GM21423 (cell line): ENCODE results near the gene SLC22A13.
"Not testable (repeated sequence)": the region's sequence is repeated elsewhere in the genome, so short reads cannot be mapped to it uniquely, and the experiment has no call there.

Source experiments
- ATAC-seq: cut with Tn5 transposase; IDR thresholded peaks from one replicate; pipeline ENCODE4 v1.9.1; 2021; ENCODE audit warnings: mild to moderate bottlenecking, moderate library complexity; ENCODE audit not compliant: unreplicated experiment

Gene SLC22A13, protein sequence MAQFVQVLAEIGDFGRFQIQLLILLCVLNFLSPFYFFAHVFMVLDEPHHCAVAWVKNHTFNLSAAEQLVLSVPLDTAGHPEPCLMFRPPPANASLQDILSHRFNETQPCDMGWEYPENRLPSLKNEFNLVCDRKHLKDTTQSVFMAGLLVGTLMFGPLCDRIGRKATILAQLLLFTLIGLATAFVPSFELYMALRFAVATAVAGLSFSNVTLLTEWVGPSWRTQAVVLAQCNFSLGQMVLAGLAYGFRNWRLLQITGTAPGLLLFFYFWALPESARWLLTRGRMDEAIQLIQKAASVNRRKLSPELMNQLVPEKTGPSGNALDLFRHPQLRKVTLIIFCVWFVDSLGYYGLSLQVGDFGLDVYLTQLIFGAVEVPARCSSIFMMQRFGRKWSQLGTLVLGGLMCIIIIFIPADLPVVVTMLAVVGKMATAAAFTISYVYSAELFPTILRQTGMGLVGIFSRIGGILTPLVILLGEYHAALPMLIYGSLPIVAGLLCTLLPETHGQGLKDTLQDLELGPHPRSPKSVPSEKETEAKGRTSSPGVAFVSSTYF

DNA sequence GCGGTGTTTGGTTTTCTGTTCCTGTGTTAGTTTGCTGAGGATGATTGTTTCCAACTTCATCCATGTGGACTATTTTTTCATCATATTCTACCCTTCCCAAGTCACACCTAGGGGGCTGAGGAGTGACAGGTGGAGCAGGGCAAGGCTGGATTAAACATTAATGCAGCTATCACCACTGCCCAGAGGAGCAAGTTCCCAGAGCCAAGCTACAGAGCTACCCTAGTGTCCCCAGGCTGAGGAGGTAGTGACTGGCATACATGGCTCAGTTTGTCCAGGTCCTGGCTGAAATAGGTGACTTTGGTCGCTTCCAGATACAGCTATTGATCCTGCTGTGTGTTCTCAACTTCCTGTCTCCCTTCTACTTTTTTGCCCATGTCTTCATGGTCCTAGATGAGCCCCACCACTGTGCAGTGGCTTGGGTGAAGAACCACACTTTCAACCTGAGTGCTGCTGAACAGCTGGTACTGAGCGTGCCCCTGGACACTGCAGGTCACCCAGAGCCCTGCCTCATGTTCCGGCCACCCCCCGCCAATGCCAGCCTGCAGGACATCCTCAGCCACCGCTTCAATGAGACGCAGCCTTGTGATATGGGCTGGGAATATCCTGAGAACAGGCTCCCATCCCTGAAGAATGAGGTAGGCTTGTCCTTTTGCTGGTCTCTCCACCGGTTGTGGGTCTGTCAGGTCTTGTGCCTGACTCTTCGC, at the start of gene SLC22A13:
Gene SLC22A13, plus strand, starts transcription at position 209 of the 704 bp plus-strand sequence. Its CDS starts 49 bp downstream, at position 258.
- no peak for ATAC-seq

DNA sequence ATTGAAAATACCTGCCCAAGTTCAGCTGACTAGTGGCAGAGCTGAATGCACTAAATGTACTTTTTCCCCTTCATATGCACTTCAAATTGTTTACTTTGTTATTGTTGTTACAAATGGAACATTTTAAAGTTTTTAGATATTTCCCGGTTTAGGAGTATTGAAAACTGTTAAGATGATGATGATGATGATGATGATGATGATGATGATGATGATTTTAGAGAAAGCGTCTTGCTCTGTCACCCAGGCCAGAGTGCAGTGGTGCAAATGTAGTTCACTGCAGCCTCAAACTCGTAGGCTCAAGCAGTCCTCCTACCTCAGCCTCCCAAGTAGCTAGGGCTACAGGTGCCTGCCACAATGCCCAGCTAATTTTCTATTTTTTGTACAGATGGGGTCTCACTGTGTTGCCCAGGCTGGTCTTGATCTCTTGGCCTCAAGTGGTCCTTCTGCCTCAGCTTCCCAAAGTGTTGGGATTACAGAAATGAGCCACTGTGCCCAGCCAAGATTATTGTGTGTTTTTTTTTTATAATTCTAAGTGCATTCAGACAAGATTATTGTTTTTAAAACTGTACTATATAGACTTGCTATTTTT, 45.9 kb upstream of the SLC22A13 start:
- ATAC-seq = no peak

DNA sequence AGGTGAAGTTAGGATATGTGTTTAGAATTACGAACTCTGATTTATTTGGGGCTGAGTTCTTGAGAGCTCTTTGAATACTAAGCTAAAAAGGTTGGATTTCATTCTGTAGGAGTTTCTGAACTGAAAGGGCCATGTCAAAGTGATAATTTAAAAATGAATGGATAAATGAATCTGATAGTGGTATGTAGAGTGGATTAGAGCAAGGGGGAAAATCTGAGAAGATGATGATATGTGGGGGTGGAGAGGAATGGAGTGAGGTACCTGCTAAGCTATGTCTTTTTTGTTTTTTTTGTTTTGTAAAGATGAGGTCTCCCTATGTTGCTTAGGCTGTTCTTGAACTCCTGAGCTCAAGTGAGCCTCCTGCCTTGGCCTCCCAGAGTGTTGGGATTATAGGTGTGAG, 44.6 kb upstream of the SLC22A13 start:
- no peak for ATAC-seq

DNA sequence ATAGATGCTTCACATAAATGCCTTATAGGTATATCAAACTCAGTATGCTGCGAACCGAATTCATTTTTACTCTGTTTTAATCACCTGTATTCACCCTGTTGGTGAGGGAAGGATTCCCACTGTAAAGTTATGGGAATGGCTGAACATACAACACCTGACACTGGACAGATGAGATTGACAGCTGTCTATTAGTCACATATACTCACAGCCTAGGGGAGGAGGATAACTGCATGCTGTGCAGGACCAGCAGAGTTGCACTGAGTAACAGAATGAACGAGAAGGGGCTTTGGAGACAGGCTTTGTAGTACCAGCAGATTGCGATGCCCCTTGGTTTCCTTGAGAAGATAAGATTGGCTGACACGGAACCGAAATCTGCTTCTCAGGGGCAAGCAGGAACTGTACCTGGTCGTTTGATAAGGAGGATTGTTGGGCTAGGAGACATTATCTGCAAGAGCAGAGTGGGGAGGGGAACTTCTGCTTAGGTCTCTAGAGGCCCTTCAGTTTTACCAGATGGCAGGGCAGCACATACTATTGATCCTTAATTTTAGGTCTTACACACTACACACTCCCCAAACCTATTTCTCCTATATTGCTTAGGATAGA, 43.5 kb upstream of the SLC22A13 start:
- ATAC-seq = no peak

DNA sequence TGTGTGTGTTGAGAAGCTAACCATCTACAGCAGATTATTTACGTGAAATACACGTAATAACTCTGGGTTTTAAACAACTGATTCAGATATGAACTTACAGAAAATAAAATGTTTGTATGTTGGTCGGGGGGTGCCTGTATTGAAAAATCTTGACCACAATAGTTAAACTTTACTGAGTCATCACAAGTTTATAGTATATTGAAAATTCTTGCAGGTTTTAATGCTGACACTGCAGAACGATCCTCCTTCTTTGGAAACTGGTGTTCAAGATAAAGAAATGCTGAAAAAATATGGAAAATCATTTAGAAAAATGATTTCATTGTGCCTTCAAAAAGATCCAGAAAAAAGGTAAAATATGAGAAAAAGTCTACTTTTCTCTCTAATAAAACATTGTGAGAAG, 41.3 kb upstream of the SLC22A13 start:
- no peak for ATAC-seq

DNA sequence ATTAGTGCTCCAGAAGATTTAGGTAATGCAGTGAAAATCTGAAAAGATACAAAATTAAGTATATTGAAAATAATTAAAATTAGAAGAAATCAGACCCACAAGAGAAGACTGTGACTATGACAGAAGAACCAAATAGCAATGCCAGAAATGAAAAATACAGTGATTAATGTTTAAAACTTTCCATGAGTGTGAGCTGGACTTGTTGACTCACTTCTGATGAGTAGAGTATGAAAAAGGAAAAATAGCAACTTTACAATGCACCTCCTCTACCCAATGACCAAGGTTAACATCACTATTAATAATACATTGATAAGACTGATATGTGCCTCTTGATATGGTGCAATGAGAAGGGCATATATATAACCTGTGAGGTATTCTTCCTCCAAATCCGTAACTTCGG, 39.3 kb upstream of the SLC22A13 start:
- ATAC-seq = no peak

DNA sequence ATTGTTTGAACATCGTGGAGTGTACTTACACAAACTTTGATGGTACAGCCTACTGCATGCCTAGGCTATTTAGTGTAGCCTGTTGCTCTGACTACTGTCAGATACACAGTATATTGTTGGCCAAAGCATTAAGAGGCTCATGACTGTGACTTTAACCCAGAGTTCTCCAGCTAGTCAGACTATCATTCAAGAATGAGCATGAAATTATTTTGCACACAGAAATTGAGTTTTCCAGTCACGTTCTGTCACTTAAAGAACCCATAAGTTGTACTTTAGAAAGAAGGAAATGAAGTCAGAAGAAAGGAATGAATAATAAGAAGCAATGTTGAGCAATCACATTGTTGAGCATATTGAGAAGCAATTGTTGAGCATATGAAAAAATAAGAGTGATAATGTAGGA, 37.6 kb upstream of the SLC22A13 start:
- ATAC-seq = no peak

DNA sequence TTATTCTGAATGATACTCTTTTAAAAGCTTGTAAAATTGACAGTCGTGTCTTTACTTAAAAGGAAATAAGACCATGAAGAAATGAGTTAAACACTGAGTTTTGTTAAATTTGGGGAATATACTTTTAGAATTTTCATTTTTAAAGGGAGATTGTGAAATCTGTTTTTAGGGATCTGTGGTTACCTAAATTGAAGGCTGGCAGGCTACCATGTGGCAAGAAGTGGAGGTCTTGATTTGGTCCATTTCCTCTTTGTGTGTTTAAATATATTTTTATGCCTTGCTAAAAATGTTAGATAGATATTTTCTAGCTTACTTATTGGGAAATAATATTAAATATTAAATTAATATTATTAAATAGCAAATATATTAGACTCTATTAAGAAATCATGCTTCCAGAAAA, 36.6 kb upstream of the SLC22A13 start:
- ATAC-seq = no peak

DNA sequence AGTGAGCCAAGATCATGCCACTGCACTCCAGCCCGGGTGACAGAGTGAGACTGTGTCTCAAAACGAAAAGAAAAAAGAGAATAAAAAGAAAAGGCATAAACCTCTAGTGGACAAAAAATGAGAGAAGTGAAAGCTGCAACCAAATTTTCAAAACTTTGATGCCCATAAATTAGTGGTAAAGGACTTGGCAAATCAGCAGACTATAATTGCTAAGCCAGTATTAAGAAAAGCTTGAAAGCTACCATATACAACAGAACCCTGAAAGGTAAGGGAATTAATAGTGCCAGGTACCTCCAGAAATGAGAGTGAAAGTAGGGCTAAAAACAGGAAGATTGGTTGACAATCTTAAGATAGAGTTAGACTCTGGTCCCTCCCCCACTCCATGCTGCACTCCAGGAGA, 32.9 kb upstream of the SLC22A13 start:
- ATAC-seq = no peak

DNA sequence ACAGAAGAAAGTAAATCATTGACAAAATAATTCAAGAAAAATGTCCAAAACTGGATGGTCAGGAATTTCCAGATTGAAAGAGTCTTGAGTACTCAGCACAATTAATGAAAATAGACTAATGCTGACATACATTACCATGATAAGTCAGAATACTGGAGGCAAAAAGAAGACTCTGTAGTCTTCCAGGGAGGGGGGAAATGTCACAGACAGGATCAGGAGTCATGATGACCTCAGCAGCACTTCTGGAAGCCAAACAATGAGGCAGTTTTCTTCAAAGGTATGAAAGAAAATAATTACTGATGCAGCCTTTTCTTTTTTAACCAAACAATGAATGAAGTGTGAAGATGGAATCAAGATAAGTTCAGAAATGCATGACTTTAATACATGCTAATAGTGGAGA, 30.1 kb upstream of the SLC22A13 start:
- ATAC-seq = no peak

DNA sequence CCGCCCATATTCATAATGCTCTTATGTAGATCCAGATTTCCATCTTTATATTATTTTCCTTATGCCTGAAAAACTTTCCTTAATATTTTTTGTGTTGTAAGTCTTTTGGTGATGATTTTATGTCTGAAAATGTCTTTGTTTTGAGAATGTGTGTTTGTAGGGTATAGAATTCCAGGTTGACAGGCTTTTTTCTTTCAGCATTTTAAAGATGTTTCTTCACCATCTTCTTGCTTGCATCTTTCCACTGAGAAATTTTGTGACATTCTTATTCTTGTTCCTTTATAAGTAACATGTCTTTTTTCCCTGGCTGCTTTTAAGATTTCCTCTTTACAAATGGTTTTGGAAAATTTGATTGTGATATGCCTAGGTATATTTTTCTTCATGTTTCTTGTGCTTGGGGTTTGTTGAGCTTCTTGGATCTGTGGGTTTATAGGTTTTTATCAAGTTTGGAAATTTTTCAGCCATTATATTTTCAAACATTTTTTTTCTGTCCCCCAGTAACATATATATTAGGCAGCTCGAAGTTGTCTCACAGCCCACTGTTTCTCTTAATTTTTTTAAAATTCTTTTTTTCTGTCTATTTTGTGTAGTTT, 27.1 kb upstream of the SLC22A13 start:
- no peak for ATAC-seq

DNA sequence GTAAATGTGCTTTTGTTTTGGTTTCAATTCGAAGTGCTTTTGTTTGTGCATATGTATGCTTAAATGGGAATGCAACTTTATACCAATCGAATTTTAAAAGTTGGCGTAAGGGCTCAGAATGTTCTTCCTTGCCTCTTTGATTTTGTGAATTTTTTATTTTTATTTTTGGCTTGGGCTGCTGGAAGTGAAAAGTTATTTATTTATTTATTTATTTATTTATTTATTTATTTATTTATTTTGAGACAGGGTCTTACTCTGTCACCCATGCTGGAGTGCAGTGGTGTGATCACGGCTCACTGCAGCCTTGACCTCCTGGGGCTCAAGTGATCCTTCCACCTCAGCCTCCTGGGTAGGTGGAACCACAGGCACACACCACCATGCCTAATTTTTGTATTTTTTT, 22.8 kb upstream of the SLC22A13 start:
- ATAC-seq = not testable (repeated sequence)

DNA sequence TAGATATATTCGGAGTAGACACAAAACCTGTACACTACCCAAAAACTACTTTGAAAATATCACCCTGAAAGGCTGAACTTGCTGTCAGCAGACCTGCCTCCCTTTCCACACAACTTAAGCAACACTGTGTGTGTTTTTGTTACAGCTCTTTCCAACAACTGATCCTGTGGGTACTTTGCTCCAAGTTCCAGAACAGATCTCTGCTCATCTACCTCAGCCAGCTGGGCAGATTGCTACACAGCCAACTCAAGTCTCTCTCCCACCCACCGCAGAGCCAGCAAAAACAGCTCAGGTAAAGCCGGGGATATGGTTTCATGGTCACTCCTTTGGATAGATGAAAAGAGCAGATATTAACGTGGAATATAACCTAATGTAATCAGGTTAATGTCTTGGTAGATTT, 19.7 kb upstream of the SLC22A13 start:
- ATAC-seq = no peak

DNA sequence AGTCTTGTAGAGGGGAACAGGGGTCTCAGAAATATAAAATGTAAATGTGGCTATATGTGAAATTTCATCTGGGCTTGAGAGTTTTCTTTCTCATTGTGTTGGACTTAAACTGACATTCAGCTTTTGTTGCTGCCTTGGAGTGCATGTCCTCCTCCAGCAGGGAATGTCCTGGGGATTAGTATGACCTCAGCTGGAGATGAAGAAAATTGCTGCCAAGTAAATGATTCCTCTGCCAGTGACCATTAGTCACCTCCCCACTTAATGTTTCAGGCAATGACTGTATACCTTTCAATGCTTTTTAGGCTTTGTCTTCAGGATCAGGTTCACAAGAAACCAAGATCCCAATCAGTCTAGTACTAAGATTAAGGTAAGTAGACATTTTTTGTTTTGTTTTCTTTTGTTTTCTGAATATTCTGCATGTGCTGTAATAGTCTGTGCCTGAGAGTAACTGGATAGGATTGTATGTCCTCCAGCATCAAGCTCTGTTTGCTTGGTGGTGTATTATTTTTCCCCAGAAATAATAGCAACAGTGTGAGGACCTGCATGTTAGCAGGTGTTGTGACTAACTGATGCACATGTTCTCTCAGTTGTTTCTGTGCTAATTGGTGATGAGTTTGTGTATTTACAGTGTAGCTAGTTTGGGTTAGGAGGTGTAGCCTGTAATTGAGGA, 18.1 kb upstream of the SLC22A13 start:
- no peak for ATAC-seq

DNA sequence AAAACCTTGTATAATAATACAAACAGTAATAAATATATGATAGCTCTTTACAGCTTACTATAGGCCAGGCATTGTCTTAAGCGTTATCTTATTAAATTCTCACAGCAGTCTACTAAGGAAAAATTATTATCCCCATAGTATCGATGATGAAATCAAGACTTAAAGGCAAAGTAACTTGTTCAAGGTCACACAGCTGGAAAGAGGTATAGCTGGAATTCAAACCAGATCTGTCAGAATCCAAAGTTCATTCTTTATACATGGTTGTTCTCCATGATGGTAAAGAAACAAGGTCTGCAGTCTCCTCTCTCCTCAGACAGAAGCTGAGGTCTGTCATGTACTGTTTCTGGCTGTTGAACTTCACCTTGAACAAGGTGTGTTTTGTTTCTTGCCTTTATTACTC, 15.4 kb upstream of the SLC22A13 start:
- ATAC-seq = no peak

DNA sequence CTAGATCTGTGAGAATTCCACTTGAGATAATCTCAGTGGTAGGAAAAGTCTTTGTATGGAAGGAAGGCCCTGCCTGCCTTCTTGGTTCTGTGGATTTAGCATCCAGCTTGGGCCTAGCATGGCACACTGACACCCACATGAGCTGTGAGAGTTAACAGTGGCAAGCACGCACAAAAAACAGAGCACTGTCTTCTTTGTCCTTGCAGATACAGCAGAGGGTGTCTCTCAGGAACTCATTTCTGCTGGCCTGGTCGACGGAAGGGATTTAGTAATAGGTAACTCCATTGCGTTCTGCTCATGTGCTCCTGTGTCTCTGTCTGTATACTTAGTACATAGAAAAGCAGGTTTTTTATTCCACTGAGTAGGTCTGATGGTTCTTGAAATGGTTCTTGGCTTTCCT, 14.4 kb upstream of the SLC22A13 start:
- ATAC-seq = no peak

DNA sequence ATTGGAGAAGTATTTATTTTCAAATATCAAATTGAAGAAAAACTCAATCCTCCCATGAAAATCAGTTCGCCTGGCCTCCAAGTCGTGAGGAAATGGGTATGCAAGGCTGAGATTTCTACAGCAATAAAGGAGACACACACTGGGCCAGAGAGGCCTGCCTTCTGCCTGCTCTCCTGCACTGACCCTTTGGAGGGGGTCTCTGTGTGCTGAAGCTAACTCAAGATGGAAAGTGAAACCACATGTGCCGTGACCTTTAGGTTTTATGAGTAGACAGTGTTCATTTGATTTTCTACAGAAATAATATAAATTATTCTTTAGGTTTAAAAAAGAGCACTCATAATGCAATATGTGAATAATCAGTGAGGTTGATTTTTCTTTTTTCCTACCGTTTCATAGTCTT, 11.9 kb upstream of the SLC22A13 start:
- no peak for ATAC-seq

DNA sequence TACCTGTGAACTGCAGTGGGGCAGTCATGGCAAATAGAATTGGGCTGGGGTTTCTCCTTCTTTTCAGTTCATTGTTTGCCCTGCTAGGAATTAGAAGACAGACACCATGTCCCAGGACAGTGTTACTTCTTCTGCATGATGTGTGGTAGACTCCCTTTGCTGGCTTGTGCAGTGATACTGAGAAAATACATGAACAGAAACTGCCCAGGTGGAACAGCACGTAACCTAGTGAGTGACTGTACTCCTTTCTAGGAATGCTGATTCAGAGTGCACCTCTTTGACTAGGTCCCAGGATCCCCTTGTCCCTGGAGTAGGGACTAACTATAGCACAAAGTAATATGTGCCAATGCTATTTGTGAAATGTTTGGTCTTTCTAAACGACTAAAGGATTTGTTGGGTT, 10.7 kb upstream of the SLC22A13 start:
- no peak for ATAC-seq

DNA sequence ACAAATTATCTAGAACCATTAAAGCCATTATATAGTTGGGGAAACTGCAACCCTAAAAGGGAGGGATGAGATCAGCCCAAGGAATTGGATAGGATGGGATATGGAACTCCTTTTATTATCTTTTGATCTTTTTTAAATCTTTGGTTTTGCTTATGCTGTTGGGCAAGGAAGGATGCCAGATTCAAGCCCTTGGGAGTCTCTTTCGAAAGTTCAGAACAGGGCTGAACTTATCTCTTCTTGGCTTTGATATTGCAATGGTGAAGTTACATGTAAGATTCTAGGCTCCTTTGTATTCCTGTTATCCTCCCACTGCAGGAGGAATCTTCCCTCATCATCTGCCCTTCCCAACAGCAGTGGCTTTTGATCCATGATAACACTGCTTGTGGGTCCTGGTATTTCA, 10.0 kb upstream of the SLC22A13 start:
- ATAC-seq = no peak

DNA sequence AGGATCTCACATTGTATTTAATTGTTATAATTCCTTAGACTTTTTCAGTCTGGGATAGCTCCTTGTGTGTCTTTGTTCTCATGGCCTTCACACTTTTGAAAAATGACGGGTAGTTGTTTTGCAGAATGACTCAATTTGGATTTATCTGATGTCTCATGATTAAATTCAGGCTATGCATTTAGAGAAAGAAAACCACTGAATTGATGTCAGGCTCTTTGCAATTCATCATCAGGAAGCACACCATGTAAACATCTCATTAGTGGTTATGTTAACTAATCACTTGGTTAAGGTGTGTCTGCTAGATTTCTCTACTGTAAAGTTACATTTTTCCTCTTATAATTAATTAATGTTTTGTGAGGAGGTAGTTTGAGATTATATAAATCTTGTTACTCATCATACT, 8.0 kb upstream of the SLC22A13 start:
- no peak for ATAC-seq
